Measurements from ENCODE around the gene FBXO38. TPM values are rescaled to one million over a fixed set of nuclear protein-coding genes. Genes with fewer than 3 reads are reported as not detected.

FBXO38 gene
- total RNA-seq, 2 donors from 2014 or later: 38.2 to 45.1 TPM

- H3K9ac ChIP-seq (ENCODE audit: low read depth in 2 of 2, low read length in 2 of 2): no peak overlapping the region
- H3K9me3 ChIP-seq: no peaks in the 10 kb centered on the region
- intact Hi-C loops (cut with DNase I): no loop called here
- no peaks in the 10 kb centered on the region for H3K36me3 ChIP-seq
- H3K27ac ChIP-seq: no peak overlapping the region
- H3K4me3 ChIP-seq: no peak overlapping the region
- no peak for TF ChIP-seq CTCF (IDR thresholded peaks at IDR 0.05)
- no peak for DNase-seq
- H3K4me1 ChIP-seq: no peaks in the 10 kb centered on the region
- no peaks in the 10 kb centered on the region for H3K27me3 ChIP-seq
Observed at GRCh38 chr5:148368299-148368698, 15.5 kb upstream of the FBXO38 start.

- Histone ChIP-seq H3K27me3 (no peaks in the 10 kb centered on the region), H3K9ac (ENCODE audit: low read depth in 2 of 2, low read length in 2 of 2) (no peak overlapping the region), H3K9me3 (no peaks in the 10 kb centered on the region), H3K27ac (no peak overlapping the region), H3K4me1 (no peaks in the 10 kb centered on the region), H3K36me3 (no peaks in the 10 kb centered on the region), H3K4me3 (no peak overlapping the region)
- TF ChIP-seq CTCF (IDR thresholded peaks at IDR 0.05): no peak
- DNase-seq: no peak
- intact Hi-C loops (cut with DNase I): loop anchor here (10.0 kb wide), 1 partner anchor 197 kb away; no protein-coding TSS in a partner anchor
Observed at GRCh38 chr5:148372166-148372725, 11.5 kb upstream of the FBXO38 start.

- Histone ChIP-seq H3K27me3 (no peaks in the 10 kb centered on the region), H3K36me3 (no peaks in the 10 kb centered on the region), H3K4me3 (no peak overlapping the region), H3K27ac (no peak overlapping the region), H3K4me1 (no peaks in the 10 kb centered on the region), H3K9me3 (no peaks in the 10 kb centered on the region), H3K9ac (ENCODE audit: low read depth in 2 of 2, low read length in 2 of 2) (no peak overlapping the region)
- intact Hi-C loops (cut with DNase I): loop anchor here (10.0 kb wide), 1 partner anchor 198 kb away; no protein-coding TSS in a partner anchor
- no peak for DNase-seq
- TF ChIP-seq CTCF (IDR thresholded peaks at IDR 0.05): no peak
Observed at GRCh38 chr5:148372893-148373292, 10.9 kb upstream of the FBXO38 start.

- intact Hi-C loops (cut with DNase I): loop anchor here (10.0 kb wide), 1 partner anchor 200 kb away; no protein-coding TSS in a partner anchor
- Histone ChIP-seq H3K4me3 (no peak overlapping the region), H3K36me3 (no peaks in the 10 kb centered on the region), H3K9ac (ENCODE audit: low read depth in 2 of 2, low read length in 2 of 2) (no peak overlapping the region), H3K27me3 (no peaks in the 10 kb centered on the region), H3K27ac (no peak overlapping the region), H3K4me1 (no peaks in the 10 kb centered on the region), H3K9me3 (no peaks in the 10 kb centered on the region)
- peak; percentile 52 for DNase-seq
- TF ChIP-seq CTCF (IDR thresholded peaks at IDR 0.05): peak; percentile 75
Observed at GRCh38 chr5:148374690-148375360, 8.9 kb upstream of the FBXO38 start.

GRCh38 chr5:148376198-148376597, 7.6 kb upstream of the FBXO38 start:
- intact Hi-C loops (cut with DNase I): loop anchor here (10.0 kb wide), 1 partner anchor 201 kb away; no protein-coding TSS in a partner anchor
- no peak for TF ChIP-seq CTCF (IDR thresholded peaks at IDR 0.05)
- DNase-seq: no peak

More at GRCh38 chr5:148376198-148376597, 7.6 kb upstream of the FBXO38 start:
- Histone ChIP-seq H3K4me1 (no peaks in the 10 kb centered on the region), H3K9me3 (no peaks in the 10 kb centered on the region), H3K27ac (no peak overlapping the region), H3K4me3 (no peak overlapping the region), H3K27me3 (no peaks in the 10 kb centered on the region), H3K36me3 (no peaks in the 10 kb centered on the region), H3K9ac (ENCODE audit: low read depth in 2 of 2, low read length in 2 of 2) (no peak overlapping the region)

Data from colonic mucosa (tissue), 4 donors.